ENCODE measurements around the gene RUBCNL.

The RUBCNL gene

GRCh38 chr13:46339035-46339666 is 47.9 kb downstream of the RUBCNL start:
- CTCF ChIA-PET, result interaction anchor here (0.7 kb wide), 1 partner anchor 1302 kb away, joined by 4 read pairs; no protein-coding TSS in a partner anchor
- Histone ChIP-seq H3K4me1 (ENCODE audit: control insufficient read depth, insufficient read depth, low read length) (no peaks in the 10 kb centered on the region), H3K9me3 (ENCODE audit: control insufficient read depth, insufficient read depth, low read depth, low read length) (no peaks in the 10 kb centered on the region), H3K36me3 (ENCODE audit: control insufficient read depth in 2 of 2, insufficient read depth in 1 of 2, low read length in 2 of 2) (no peaks in the 10 kb centered on the region), H3K27ac (ENCODE audit: extremely low read depth, low read depth, low read length) (no peak overlapping the region), H3K4me3 (ENCODE audit: low read depth, low read length) (no peak overlapping the region)
- POLR2A ChIA-PET, result no interaction called here
- TF ChIP-seq ZNF37A (tag by site-specific recombination; IDR thresholded peaks at IDR 0.05) (no peak), ZNF311 (tag by site-specific recombination; IDR thresholded peaks at IDR 0.05; ENCODE audit: borderline replicate concordance) (no peak), BCL11A (tag by site-specific recombination; IDR thresholded peaks at IDR 0.05; ENCODE audit: low read depth) (no peak), ZFP41 (tag by site-specific recombination; IDR thresholded peaks at IDR 0.05; ENCODE audit: borderline replicate concordance) (no peak), MEIS1 (CRISPR knock-in tag; IDR thresholded peaks at IDR 0.05; ENCODE audit: borderline replicate concordance) (no peak)

- no peak overlapping the region for H3K4me3 ChIP-seq (ENCODE audit: low read depth, low read length)
- POLR2A ChIA-PET, result no interaction called here
- TF ChIP-seq ZNF692 (tag by site-specific recombination; IDR thresholded peaks at IDR 0.05), result no peak
- TF ChIP-seq ZNF335 (tag by site-specific recombination; conservative IDR thresholded peaks at IDR 0.05), result no peak
- TF ChIP-seq ZBTB26 (tag by site-specific recombination; optimal IDR thresholded peaks at IDR 0.05), result no peak
- TF ChIP-seq TSHZ1 (tag by site-specific recombination; IDR thresholded peaks at IDR 0.05; ENCODE audit: borderline replicate concordance), result no peak
- no peak for TF ChIP-seq ZNF223 (tag by site-specific recombination; IDR thresholded peaks at IDR 0.05)
- no peak for TF ChIP-seq KLF8 (tag by site-specific recombination; IDR thresholded peaks at IDR 0.05)
- TF ChIP-seq ZNF175 (tag by site-specific recombination; IDR thresholded peaks at IDR 0.05), result no peak
- no peak for TF ChIP-seq PRDM6 (tag by site-specific recombination; IDR thresholded peaks at IDR 0.05)
- TF ChIP-seq ZNF654 (tag by site-specific recombination; IDR thresholded peaks at IDR 0.05; ENCODE audit: low read depth), result no peak
- TF ChIP-seq PRDM1 (tag by site-specific recombination; IDR thresholded peaks at IDR 0.05), result no peak
- no peak for TF ChIP-seq ZBTB6 (tag by site-specific recombination; IDR thresholded peaks at IDR 0.05)
- TF ChIP-seq ZNF777 (tag by site-specific recombination; IDR thresholded peaks at IDR 0.05; ENCODE audit: borderline replicate concordance), result no peak
- no peak for TF ChIP-seq BCL6B (tag by site-specific recombination; IDR thresholded peaks at IDR 0.05)
- TF ChIP-seq ZNF146 (tag by site-specific recombination; IDR thresholded peaks at IDR 0.05), result no peak
- TF ChIP-seq SETDB1 (IDR thresholded peaks at IDR 0.05; ENCODE audit: insufficient read length, low read length), result no peak
- TF ChIP-seq ZNF2 (tag by site-specific recombination; IDR thresholded peaks at IDR 0.05), result no peak
- no peak for TF ChIP-seq ELK4 (IDR thresholded peaks at IDR 0.05; ENCODE audit: borderline replicate concordance, low read depth, low read length)
- H3K27ac ChIP-seq (ENCODE audit: extremely low read depth, low read depth, low read length), result no peak overlapping the region
- CTCF ChIA-PET, result no interaction called here
- H3K4me1 ChIP-seq (ENCODE audit: control insufficient read depth, insufficient read depth, low read length), result no peaks in the 10 kb centered on the region
- no peaks in the 10 kb centered on the region for H3K9me3 ChIP-seq (ENCODE audit: control insufficient read depth, insufficient read depth, low read depth, low read length)
- no peaks in the 10 kb centered on the region for H3K36me3 ChIP-seq (ENCODE audit: control insufficient read depth in 2 of 2, insufficient read depth in 1 of 2, low read length in 2 of 2)
Observed at GRCh38 chr13:46337700-46338099, 49.4 kb downstream of the RUBCNL start.

Measured in HEK293 (cell line).